ENCODE measurements around the gene DHRSX.

DNA sequence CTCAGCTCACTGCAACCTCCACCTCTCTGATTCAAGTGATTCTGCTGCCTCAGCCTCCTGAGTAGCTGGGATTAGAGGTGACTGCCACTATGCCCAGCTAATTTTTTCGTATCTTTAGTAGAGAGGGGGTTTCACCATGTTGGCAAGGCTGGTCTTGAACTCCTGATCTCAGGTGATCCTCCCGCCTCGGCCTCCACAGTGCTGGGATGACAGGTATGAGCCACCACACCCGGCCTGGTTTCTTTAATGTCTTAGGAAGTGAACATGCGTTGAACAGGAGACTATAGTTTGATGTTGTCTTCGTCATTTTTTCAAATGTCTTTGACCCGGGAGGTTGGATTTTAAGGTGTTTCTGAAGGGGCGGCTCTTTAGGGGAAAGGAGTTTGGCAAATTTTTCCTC, 91.0 kb downstream of the DHRSX start:
- TF ChIP-seq, protein P1, sequence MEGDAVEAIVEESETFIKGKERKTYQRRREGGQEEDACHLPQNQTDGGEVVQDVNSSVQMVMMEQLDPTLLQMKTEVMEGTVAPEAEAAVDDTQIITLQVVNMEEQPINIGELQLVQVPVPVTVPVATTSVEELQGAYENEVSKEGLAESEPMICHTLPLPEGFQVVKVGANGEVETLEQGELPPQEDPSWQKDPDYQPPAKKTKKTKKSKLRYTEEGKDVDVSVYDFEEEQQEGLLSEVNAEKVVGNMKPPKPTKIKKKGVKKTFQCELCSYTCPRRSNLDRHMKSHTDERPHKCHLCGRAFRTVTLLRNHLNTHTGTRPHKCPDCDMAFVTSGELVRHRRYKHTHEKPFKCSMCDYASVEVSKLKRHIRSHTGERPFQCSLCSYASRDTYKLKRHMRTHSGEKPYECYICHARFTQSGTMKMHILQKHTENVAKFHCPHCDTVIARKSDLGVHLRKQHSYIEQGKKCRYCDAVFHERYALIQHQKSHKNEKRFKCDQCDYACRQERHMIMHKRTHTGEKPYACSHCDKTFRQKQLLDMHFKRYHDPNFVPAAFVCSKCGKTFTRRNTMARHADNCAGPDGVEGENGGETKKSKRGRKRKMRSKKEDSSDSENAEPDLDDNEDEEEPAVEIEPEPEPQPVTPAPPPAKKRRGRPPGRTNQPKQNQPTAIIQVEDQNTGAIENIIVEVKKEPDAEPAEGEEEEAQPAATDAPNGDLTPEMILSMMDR (IDR thresholded peaks at IDR 0.05) = no peak
- TF ChIP-seq POLR2A (IDR thresholded peaks at IDR 0.05) = no peak

Measured in thyroid gland (tissue), 4 donors.